ENCODE measurements around the gene MID1. TPM values are rescaled to one million over a fixed set of nuclear protein-coding genes. Genes with fewer than 3 reads are reported as not detected.

Gene MID1
- total and polyA plus RNA-seq, 9 of the 15 experiments (the other 6 are each of a cell fraction or from before 2014, with no cell fraction given) = 0.07 to 0.54 (median 0.33) TPM

- Histone ChIP-seq H2AFZ (ENCODE audit: low read depth, low read length) (no peak overlapping the region), H3K27me3 (ENCODE audit: control insufficient read depth in 2 of 2, insufficient read depth in 2 of 2, low read length in 2 of 2) (peaks cover 0 to 5% of the 10 kb centered on the region in 2 experiments; a peak in 1 of 5 replicates), H3K27ac (ENCODE audit: extremely low read depth, low read depth, low read length) (no peak overlapping the region), H3K79me2 (ENCODE audit: control insufficient read depth, insufficient read depth, low read length) (no peaks in the 10 kb centered on the region), H3K4me1 (replicated peaks in 1 of 2; ENCODE audit: control insufficient read depth in 2 of 2, insufficient read depth in 2 of 2, low read length in 2 of 2) (no peaks in the 10 kb centered on the region), H3K4me3 (no peak overlapping the region), H3K9me1 (ENCODE audit: control insufficient read depth, insufficient read depth, low read length) (no peaks in the 10 kb centered on the region), H3K36me3 (ENCODE audit: control insufficient read depth, insufficient read depth, low read length) (no peaks in the 10 kb centered on the region), H3K9ac (ENCODE audit: insufficient read depth in 1 of 2, low read depth in 2 of 2, low read length in 2 of 2) (no peak overlapping the region), H4K20me1 (replicated peaks; ENCODE audit: control insufficient read depth, insufficient read depth, low read length) (no peaks in the 10 kb centered on the region), H3K9me3 (replicated peaks; ENCODE audit: control insufficient read depth, insufficient read depth, low read depth, low read length) (no peaks in the 10 kb centered on the region), H3K4me2 (ENCODE audit: insufficient read depth, low read length) (no peak overlapping the region)
- TF ChIP-seq MTA1 (IDR thresholded peaks at IDR 0.05; ENCODE audit: borderline replicate concordance) (no peak), HMG20A (CRISPR knock-in tag; conservative IDR thresholded peaks at IDR 0.05) (no peak), ZNF511 (CRISPR knock-in tag; IDR thresholded peaks at IDR 0.05) (no peak), ZSCAN29 (IDR thresholded peaks at IDR 0.05) (no peak), TEAD1 (CRISPR knock-in tag; IDR thresholded peaks at IDR 0.05) (no peak)
- DNase-seq (ENCODE audit: extremely low read depth in 1 of 4, low spot score in 3 of 4) (no peak), ATAC-seq (no peak), FAIRE-seq (no peak)
- BruUV-seq (replicated peaks) = no TSS peak
- in situ Hi-C loops (cut with MboI) (no loop called here), intact Hi-C loops (cut with micrococcal nuclease) (no loop called here)
- CTCF ChIA-PET (ENCODE audit: low intra/inter-chr PET ratio) = no interaction called here
- POLR2A ChIA-PET = no interaction called here
- WGBS (ENCODE audit: insufficient coverage, low coverage, missing lambda C conversion rate) = 5% methylated on average over 3 of the region's 3 CpGs
Observed at GRCh38 chrX:10397349-10397748, 223.0 kb downstream of the MID1 start.

GRCh38 chrX:10395643-10396042, 224.7 kb downstream of the MID1 start:
- no peak overlapping the region for H2AFZ ChIP-seq (ENCODE audit: low read depth, low read length)
- DNase-seq (ENCODE audit: extremely low read depth in 1 of 4, low spot score in 3 of 4) (no peak), FAIRE-seq (no peak), ATAC-seq (no peak)
- POLR2A ChIA-PET = no interaction called here
- H3K27ac ChIP-seq (ENCODE audit: extremely low read depth, low read depth, low read length) = no peak overlapping the region
- H3K4me3 ChIP-seq = no peak overlapping the region
- TF ChIP-seq SPI1 (IDR thresholded peaks at IDR 0.05; ENCODE audit: borderline replicate concordance, low read depth, low read length) (peak; percentile 73; the same call in 1 of the 2 replicates), ARHGAP35 (IDR thresholded peaks at IDR 0.05; ENCODE audit: partially characterized antibody) (no peak)
- H3K9me3 ChIP-seq (replicated peaks; ENCODE audit: control insufficient read depth, insufficient read depth, low read depth, low read length) = no peaks in the 10 kb centered on the region
- no peaks in the 10 kb centered on the region for H4K20me1 ChIP-seq (replicated peaks; ENCODE audit: control insufficient read depth, insufficient read depth, low read length)
- H3K79me2 ChIP-seq (ENCODE audit: control insufficient read depth, insufficient read depth, low read length) = no peaks in the 10 kb centered on the region
- no peaks in the 10 kb centered on the region for H3K36me3 ChIP-seq (ENCODE audit: control insufficient read depth, insufficient read depth, low read length)
- BruUV-seq (replicated peaks) = no TSS peak
- no peaks in the 10 kb centered on the region for H3K4me1 ChIP-seq (replicated peaks in 1 of 2; ENCODE audit: control insufficient read depth in 2 of 2, insufficient read depth in 2 of 2, low read length in 2 of 2)
- 0% methylated on average over 4 of the region's 6 CpGs for WGBS (ENCODE audit: insufficient coverage, low coverage, missing lambda C conversion rate)
- H3K27me3 ChIP-seq (ENCODE audit: control insufficient read depth in 2 of 2, insufficient read depth in 2 of 2, low read length in 2 of 2) = peaks cover 0 to 5% of the 10 kb centered on the region in 2 experiments; a peak in 1 of 5 replicates
- in situ Hi-C loops (cut with MboI) = no loop called here
- no peak overlapping the region for H3K4me2 ChIP-seq (ENCODE audit: insufficient read depth, low read length)
- no peak overlapping the region for H3K9ac ChIP-seq (ENCODE audit: insufficient read depth in 1 of 2, low read depth in 2 of 2, low read length in 2 of 2)
- CTCF ChIA-PET (ENCODE audit: low intra/inter-chr PET ratio) = no interaction called here
- intact Hi-C loops (cut with micrococcal nuclease) = no loop called here
- H3K9me1 ChIP-seq (ENCODE audit: control insufficient read depth, insufficient read depth, low read length) = no peaks in the 10 kb centered on the region

Small RNAs within 50 kb of the gene (small RNA-seq; reads per million reads assigned to genes)
- not detected for gene RNU6-800P
